ENCODE measurements around the gene SPIN1.

The SPIN1 gene

DNA sequence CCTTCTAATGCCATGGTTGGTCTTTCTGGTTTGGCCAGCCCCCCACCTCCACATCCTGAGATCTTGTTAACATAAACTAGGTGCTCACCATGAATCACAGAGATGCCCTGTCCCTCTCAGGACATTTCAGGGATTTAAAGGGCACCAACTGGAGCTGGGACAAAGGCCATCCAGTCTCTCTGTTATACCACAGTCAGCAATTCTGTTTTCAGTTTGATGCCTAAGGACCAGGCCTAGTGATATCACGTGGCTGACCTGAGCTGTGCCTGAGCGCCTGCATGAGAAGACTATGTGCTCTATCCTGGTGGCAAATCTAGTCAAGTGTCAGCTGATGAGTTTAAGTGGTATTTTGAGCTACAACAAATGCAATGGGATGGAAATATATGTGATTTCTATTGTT, 26.1 kb downstream of the SPIN1 start:
- in situ Hi-C loops (cut with HindIII; ENCODE audit: low sequenced_read_pairs), result no loop called here
- TF ChIP-seq, protein P1, sequence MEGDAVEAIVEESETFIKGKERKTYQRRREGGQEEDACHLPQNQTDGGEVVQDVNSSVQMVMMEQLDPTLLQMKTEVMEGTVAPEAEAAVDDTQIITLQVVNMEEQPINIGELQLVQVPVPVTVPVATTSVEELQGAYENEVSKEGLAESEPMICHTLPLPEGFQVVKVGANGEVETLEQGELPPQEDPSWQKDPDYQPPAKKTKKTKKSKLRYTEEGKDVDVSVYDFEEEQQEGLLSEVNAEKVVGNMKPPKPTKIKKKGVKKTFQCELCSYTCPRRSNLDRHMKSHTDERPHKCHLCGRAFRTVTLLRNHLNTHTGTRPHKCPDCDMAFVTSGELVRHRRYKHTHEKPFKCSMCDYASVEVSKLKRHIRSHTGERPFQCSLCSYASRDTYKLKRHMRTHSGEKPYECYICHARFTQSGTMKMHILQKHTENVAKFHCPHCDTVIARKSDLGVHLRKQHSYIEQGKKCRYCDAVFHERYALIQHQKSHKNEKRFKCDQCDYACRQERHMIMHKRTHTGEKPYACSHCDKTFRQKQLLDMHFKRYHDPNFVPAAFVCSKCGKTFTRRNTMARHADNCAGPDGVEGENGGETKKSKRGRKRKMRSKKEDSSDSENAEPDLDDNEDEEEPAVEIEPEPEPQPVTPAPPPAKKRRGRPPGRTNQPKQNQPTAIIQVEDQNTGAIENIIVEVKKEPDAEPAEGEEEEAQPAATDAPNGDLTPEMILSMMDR (IDR thresholded peaks at IDR 0.05; ENCODE audit: low read depth, low read length, missing control alignments), result no peak
- DNase-seq (ENCODE audit: low read depth), result no peak
- no peak overlapping the region for H3K4me3 ChIP-seq (ENCODE audit: low read depth, low read length)

DNA sequence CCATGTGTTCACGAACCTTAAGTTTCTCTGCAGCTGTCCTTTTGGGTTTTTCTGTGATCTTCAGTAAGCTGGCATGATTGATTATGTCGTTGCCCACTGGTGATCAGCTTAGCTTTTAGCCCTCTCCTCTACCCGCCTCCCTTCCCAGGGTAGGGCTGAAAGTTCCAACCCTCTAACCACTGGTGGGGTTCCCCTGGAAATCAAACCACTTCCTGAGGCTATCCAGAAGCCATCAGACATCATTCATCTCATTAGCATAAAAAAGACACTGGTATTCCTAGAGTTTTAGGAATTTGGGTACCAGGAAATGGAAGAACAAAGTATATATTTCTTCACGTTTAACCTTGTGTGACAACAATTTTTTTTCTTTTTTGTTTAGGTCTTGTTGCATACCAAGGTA, 29.8 kb downstream of the SPIN1 start:
- in situ Hi-C loops (cut with HindIII; ENCODE audit: low sequenced_read_pairs), result no loop called here
- no peak overlapping the region for H3K4me3 ChIP-seq (ENCODE audit: low read depth, low read length)
- TF ChIP-seq, protein P1 (IDR thresholded peaks at IDR 0.05; ENCODE audit: low read depth, low read length, missing control alignments), result no peak
- no peak for DNase-seq (ENCODE audit: low read depth)

DNA sequence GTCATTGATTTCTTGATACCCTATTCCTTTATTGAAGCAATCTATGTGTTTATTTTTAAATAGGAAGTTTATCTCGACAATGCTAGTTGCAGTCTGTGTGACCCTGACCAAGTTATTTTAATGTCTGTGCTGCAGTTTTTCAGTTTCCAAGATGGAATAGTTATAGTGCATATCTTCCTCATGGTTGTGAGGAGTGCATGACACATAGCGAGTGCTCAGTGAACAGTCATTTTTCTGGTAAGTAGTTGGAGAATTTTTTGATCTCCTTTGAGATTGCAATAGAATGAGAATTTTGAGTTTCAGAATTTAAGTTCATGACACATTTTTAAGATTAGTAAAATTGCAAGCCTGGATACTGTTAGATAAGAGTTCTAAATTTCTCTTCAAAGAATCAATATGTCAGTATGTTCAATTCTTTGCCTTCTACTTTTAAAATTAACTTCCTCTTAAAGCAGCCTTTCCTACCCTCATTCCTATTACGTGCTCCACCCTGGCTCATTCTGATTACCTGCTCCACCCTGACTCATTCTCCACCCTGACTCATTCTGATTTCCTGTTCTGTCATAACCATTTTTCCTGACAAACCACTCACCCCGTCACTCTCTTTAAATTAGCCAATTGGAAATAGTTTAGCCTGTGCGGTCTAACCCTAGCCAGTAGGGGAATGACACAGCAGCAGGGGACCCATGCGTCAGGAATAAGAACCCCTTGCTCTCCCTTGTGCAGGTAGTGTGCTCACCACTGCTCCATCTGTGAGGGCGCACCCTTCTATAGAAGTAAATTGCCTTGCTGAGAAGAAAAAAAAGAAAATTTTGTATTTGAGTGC, 30.7 kb downstream of the SPIN1 start:
- TF ChIP-seq, protein P1 (IDR thresholded peaks at IDR 0.05; ENCODE audit: low read depth, low read length, missing control alignments), result no peak
- in situ Hi-C loops (cut with HindIII; ENCODE audit: low sequenced_read_pairs), result no loop called here
- no peak overlapping the region for H3K4me3 ChIP-seq (ENCODE audit: low read depth, low read length)
- no peak for DNase-seq (ENCODE audit: low read depth)

DNA sequence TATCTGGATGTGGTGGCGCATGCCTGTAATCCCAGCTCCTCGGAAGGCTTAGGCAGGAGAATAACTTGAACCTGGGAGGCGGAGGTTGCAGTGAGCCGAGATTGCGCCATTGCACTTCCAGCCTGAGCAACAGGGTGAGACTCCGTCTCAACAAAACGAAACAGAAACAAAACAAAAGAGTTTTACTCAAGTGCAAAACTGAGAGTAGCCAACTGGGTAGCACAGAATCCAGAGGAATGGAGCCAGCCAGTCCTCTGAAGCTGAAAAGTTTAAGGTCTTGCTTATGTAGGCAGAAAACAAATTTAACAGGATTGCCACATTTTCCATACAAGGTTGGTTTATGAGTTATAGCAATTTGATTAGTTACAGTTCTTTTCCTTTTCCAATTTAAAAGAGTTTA, 32.0 kb downstream of the SPIN1 start:
- TF ChIP-seq, protein P1 (IDR thresholded peaks at IDR 0.05; ENCODE audit: low read depth, low read length, missing control alignments), result no peak
- H3K4me3 ChIP-seq (ENCODE audit: low read depth, low read length), result no peak overlapping the region
- in situ Hi-C loops (cut with HindIII; ENCODE audit: low sequenced_read_pairs), result no loop called here
- no peak for DNase-seq (ENCODE audit: low read depth)

DNA sequence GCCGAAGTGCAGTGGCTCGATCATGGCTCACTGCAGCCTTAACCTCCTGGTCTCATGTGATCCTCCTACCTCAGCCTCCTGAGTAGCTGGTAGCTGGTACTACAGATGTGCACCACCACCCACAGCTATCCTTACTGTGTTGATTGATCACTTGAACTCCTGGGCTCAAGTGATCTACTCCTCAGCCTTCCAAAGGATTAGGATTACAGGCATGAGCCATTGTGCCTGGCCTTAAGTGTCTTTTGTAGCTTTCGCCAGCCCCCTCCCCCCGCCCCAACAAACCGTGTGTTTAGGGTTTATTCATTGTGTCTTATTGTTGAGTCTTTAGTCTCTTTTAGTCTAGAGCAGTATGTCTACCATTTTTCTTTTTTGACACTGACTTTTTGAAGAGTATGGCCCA, 33.1 kb downstream of the SPIN1 start:
- TF ChIP-seq, protein P1 (IDR thresholded peaks at IDR 0.05; ENCODE audit: low read depth, low read length, missing control alignments), result no peak
- in situ Hi-C loops (cut with HindIII; ENCODE audit: low sequenced_read_pairs), result no loop called here
- H3K4me3 ChIP-seq (ENCODE audit: low read depth, low read length), result no peak overlapping the region
- no peak for DNase-seq (ENCODE audit: low read depth)

DNA sequence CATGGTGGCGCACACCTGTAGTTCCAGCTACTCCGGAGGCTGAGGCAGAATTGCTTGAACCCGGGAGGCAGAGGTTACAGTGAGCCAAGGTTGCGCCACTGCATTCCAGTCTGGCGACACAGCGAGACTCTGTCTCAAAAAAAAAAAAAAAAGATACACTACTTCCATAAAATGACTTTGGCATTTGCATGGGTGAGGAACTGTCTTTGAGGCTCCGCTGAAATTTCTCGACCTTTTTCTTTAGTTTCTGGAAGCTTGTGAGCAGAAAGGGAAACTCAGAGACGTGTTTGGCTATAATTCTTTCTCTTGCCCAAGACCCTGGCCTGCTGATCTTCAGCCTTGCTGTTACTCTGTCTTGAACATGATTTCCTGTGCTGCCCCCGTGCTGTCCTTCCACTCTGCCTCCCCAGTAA, 37.3 kb downstream of the SPIN1 start:
- in situ Hi-C loops (cut with HindIII; ENCODE audit: low sequenced_read_pairs), result no loop called here
- TF ChIP-seq, protein P1 (IDR thresholded peaks at IDR 0.05; ENCODE audit: low read depth, low read length, missing control alignments), result no peak
- no peak overlapping the region for H3K4me3 ChIP-seq (ENCODE audit: low read depth, low read length)
- DNase-seq (ENCODE audit: low read depth), result no peak
